Ramos (cell line): Measurements from ENCODE around the gene GIT1.

ENCODE experiments used
- in situ Hi-C: fragments of 300-500 bp; cut with MboI; formaldehyde crosslinking; loops from one replicate; pipeline ENCODE4 v1.14.3; 2022; ENCODE audit warnings: low sequenced_read_pairs; ENCODE audit not compliant: unreplicated experiment

Gene GIT1

DNA sequence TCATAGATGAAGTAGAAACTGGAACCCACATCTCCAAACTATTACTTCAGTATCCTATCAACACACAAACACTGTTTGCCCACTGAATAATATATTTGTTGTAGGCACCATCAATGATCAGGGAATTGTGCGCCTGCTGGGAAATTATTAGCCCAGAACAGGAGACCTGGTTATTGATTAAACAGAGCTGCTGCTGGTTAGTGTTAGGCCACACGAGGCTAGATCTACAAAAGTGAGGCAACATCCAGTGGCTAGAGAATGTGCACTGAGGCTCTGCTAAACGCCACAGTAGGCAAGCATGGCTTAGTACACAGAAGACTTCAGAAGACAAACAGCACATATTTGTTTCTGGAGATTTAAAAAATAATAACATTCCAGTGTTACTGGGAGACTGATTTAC is 33.6 kb downstream of the GIT1 start:
- in situ Hi-C loops: loop anchor here (25.0 kb wide), 1 partner anchor 819 kb away; the partner anchor contains the start of genes NEK8, TLCD1 and TRAF4

DNA sequence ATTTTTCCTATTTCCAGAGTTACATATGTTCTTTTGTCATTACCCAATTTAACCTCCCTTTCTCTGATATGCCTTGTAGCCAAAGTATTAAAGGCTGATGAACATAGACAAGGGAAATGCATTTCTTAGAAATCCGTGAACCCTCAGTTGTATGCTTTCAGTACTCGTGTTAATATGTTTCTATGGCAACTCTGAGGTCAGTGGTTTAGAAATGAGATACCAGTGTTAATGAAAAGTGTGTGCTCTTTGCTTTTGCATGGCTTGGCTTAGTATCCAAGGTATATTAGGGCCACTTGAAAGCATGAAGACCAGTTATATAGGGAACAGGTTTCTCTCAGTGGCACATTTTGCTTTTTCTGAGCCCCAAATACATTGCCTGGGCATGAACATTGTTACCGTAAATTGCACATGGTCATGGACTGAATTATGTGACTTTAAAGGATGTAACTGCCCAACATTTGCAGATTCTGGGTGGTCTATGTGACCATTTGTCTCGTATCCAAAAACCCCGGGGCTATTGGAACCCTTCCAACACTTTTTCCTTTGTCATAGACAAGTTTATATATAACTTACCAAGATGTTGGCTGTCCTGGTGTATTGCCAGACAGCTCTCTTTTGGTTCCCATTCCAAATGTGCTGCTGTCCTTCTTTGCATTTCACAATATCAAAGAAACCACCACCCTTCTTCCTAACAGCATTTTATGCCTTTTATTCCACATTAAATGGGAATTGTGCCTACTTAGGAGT is 40.1 kb downstream of the GIT1 start:
- in situ Hi-C loops: no loop called here

DNA sequence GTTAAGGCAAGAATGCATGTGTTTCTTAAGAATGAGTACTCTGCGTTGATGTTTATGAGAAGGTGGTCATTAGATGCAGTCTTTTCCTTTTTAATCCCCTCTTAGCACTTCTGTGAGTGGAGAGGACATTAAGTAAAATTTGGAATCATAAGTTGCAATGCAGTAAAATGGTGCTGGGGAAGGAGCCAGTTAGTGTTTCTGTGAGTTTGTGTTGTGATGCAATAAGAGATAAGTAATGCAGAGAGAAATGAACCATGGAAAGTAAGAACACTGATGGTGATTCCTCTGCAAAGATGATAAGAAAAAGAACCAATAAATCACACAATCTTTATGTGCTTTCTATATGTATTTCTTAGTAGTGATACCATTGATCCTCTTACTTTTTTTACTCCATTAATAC is 42.6 kb downstream of the GIT1 start:
- in situ Hi-C loops: no loop called here

DNA sequence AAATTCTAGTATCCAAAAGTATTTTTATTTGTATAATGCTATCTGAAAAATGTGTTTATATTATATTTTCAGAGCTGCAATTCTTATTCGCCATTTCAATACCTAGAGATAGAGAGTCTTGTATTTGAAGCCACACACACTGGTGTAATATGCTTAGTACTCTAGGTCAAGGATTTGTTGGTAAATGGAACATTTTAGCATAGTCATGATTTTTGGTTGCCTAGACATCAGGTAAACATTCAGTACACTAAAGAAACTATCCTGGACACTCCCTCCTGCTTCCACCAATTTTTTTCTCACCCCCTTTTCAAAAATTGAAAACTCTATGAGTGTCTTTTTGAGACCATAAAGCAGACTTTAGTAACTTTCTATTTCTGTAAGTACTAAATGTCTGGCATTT is 43.4 kb downstream of the GIT1 start:
- in situ Hi-C loops: no loop called here

DNA sequence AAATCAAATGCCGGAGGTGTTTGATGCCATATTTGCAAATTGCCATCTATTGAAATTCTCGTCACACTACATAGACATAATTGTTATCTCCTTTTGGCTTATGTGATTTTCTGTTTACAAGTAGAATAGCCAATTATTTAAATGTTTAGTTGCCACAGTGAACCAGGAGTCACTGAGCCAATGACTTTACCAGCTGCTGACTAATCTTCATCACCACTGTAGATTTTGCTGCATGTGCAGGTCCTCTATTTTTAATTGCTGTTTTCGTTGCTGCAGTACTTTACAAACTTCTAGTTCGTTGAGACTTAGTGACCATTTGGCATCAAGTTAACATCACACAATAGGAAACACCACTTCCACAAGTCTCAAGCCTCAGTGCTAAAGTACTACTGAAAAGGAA is 45.4 kb downstream of the GIT1 start:
- in situ Hi-C loops: no loop called here

DNA sequence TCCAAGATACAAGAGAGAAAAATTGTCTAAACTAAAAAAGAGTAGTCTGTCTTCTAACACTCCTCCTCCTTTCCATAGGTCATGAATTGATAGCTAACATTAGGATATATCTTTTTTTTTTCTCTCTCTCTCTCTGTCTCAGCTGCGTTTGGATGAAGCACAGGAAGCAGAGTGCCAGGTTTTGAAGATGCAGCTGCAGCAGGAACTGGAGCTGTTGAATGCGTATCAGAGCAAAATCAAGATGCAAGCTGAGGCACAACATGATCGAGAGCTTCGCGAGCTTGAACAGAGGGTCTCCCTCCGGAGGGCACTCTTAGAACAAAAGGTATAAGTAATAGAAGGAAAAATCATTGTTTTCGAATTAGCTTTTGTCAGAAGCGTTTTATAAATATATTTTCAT is 55.5 kb downstream of the GIT1 start:
- in situ Hi-C loops: no loop called here

DNA sequence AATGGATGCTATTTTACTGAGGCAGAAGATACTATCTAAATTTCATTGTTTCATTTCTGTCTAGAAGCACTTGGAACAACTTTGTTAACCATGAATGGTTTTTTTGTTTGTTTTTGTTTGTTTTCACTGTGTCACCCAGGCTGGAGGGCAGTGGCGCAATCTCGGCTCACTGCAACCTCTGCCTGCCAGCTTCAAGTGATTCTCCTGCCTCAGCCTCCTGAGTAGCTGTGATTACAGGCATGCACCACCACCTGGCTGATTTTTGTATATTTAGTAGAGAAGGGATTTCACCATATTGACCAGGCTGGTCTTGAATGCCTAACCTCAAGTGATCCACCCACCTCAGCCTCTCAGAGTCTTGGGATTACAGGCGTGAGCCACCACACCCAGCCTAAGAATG is 63.1 kb downstream of the GIT1 start:
- in situ Hi-C loops: no loop called here

DNA sequence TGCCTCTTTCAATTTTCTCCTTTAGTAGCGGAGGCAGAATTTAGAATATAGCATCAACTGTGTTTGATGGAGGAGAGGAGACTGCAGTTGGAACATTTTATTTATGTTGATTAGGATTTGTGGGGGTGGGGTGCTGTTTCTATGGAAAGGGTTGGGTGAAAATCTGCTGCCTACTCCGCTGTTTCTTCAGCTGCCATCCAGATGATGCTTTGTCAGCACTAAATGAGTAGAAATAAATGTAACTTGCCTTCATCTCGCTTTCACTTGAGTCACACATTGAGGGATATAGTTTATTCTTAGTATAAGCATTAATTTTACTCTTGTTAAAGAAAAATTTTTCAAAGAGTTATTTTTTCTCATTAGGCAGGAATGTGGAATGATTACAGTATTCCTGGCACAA is 64.8 kb downstream of the GIT1 start:
- in situ Hi-C loops: no loop called here
